GM18505 (cell line): ENCODE results near the gene GAB2.
A peak's percentile ranks its signal among the peaks of the same experiment; 100 is the strongest.

Experiments used
- ATAC-seq: cut with Tn5 transposase; IDR thresholded peaks from one replicate; pipeline ENCODE4 v1.9.1; 2021; ENCODE audit not compliant: unreplicated experiment
- POLR2A ChIP-seq: IDR thresholded peaks from 4 replicates; pipeline ENCODE4 v1.6.1; 2011; ENCODE audit warnings: borderline replicate concordance; ENCODE audit not compliant: insufficient read depth, insufficient read length; ENCODE audit errors: extremely low read depth

The GAB2 gene

GRCh38 chr11:78327945-78328344 is 89.7 kb downstream of the GAB2 start:
- TF ChIP-seq POLR2A: no peak
- no peak for ATAC-seq

GRCh38 chr11:78325274-78325781 is 92.3 kb downstream of the GAB2 start:
- no peak for TF ChIP-seq POLR2A
- no peak for ATAC-seq

- no peak for TF ChIP-seq POLR2A
- ATAC-seq: no peak
Observed at GRCh38 chr11:78323363-78323762, 94.3 kb downstream of the GAB2 start.

GRCh38 chr11:78319453-78319955 is 98.1 kb downstream of the GAB2 start:
- TF ChIP-seq POLR2A: no peak
- ATAC-seq: no peak

GRCh38 chr11:78318321-78319114 is 99.1 kb downstream of the GAB2 start:
- TF ChIP-seq POLR2A: no peak

GRCh38 chr11:78315724-78316123 is 101.9 kb downstream of the GAB2 start:
- no peak for ATAC-seq
- TF ChIP-seq POLR2A: no peak

More at GRCh38 chr11:78318321-78319114, 99.1 kb downstream of the GAB2 start:
- no peak for ATAC-seq

GRCh38 chr11:78314762-78315161 is 102.9 kb downstream of the GAB2 start:
- no peak for TF ChIP-seq POLR2A
- no peak for ATAC-seq

- ATAC-seq: no peak
- TF ChIP-seq POLR2A: no peak
Observed at GRCh38 chr11:78313898-78314297, 103.7 kb downstream of the GAB2 start.

GRCh38 chr11:78313181-78313795 is 104.3 kb downstream of the GAB2 start:
- TF ChIP-seq POLR2A: no peak
- ATAC-seq: no peak

GRCh38 chr11:78312712-78313111 is 104.9 kb downstream of the GAB2 start:
- no peak for ATAC-seq
- no peak for TF ChIP-seq POLR2A

- TF ChIP-seq POLR2A: no peak
- no peak for ATAC-seq
Observed at GRCh38 chr11:78311702-78312371, 105.8 kb downstream of the GAB2 start.

GRCh38 chr11:78310500-78310909 is 107.1 kb downstream of the GAB2 start:
- peak; percentile 84 for ATAC-seq

GRCh38 chr11:78304201-78304600 is 113.4 kb downstream of the GAB2 start:
- TF ChIP-seq POLR2A: no peak

More at GRCh38 chr11:78310500-78310909, 107.1 kb downstream of the GAB2 start:
- TF ChIP-seq POLR2A: no peak

More at GRCh38 chr11:78304201-78304600, 113.4 kb downstream of the GAB2 start:
- ATAC-seq: no peak
